Islet of Langerhans (tissue), 1 donor: ENCODE results near the gene EFNA3.
"Not testable (repeated sequence)": the region's sequence is repeated elsewhere in the genome, so short reads cannot be mapped to it uniquely, and the experiment has no call there.

ENCODE experiments used
- FAIRE-seq: peaks from one replicate; lab custom pipeline; 2011; peaks lifted over from hg19 to GRCh38; lab: Jason Lieb, UNC

Gene EFNA3

GRCh38 chr1:155116113-155116764 is 37.6 kb downstream of the EFNA3 start:
- no peak for FAIRE-seq

GRCh38 chr1:155117610-155118009 is 39.0 kb downstream of the EFNA3 start:
- no peak for FAIRE-seq

- FAIRE-seq: not testable (repeated sequence)
These were observed 39.5 kb downstream of the EFNA3 start for GRCh38 chr1:155118090-155118489.

GRCh38 chr1:155120253-155120652 is 41.6 kb downstream of the EFNA3 start:
- FAIRE-seq: no peak

- no peak for FAIRE-seq
These were observed 42.6 kb downstream of the EFNA3 start for GRCh38 chr1:155121249-155121648.

- FAIRE-seq: no peak
These were observed 43.7 kb downstream of the EFNA3 start for GRCh38 chr1:155122308-155122707.

- FAIRE-seq: no peak
These were observed 45.2 kb downstream of the EFNA3 start for GRCh38 chr1:155123801-155124200.

GRCh38 chr1:155124503-155125463 is 46.1 kb downstream of the EFNA3 start:
- FAIRE-seq: no peak

GRCh38 chr1:155125511-155125945 is 46.9 kb downstream of the EFNA3 start:
- no peak for FAIRE-seq

- FAIRE-seq: no peak
These were observed 47.4 kb downstream of the EFNA3 start for GRCh38 chr1:155125946-155126555.

GRCh38 chr1:155126556-155127104 is 48.0 kb downstream of the EFNA3 start:
- no peak for FAIRE-seq

- no peak for FAIRE-seq
These were observed 48.7 kb downstream of the EFNA3 start, which contains the start of gene EFNA1 for GRCh38 chr1:155127105-155127966. EFNA1 (plus strand) TSS chr1:155127876; CDS start chr1:155127978, 102 bp downstream.

GRCh38 chr1:155127967-155128754 is 49.5 kb downstream of the EFNA3 start:
- FAIRE-seq: no peak

- no peak for FAIRE-seq
These were observed 50.3 kb downstream of the EFNA3 start for GRCh38 chr1:155128755-155129473.

- no peak for FAIRE-seq
These were observed 51.8 kb downstream of the EFNA3 start for GRCh38 chr1:155130272-155131006.

GRCh38 chr1:155131285-155131684 is 52.6 kb downstream of the EFNA3 start:
- no peak for FAIRE-seq

GRCh38 chr1:155131856-155132255 is 53.2 kb downstream of the EFNA3 start:
- no peak for FAIRE-seq

GRCh38 chr1:155133799-155134281 is 55.2 kb downstream of the EFNA3 start:
- no peak for FAIRE-seq

GRCh38 chr1:155134322-155134721 is 55.7 kb downstream of the EFNA3 start:
- FAIRE-seq: no peak
